Pancreas (tissue), 10 donors: Measurements from ENCODE around the gene ZBTB25. TPM values are rescaled to one million over a fixed set of nuclear protein-coding genes. Genes with fewer than 3 reads are reported as not detected.

Source experiments
- ATAC-seq, 4 donors: fragments of 200-7000 bp; cut with Tn5 transposase; one replicate each; pipeline versions ENCODE4 v1.8.0 to v1.9.1; 2020; ENCODE audit warnings: mild to moderate bottlenecking in 4 of 4, moderate library complexity in 4 of 4
- DNase-seq, 6 donors: peaks; one replicate each; pipeline ENCODE4 v3.0.0-alpha.2; 2020
- FAIRE-seq: peaks from 2 replicates; lab custom pipeline; 2012; peaks lifted over from hg19 to GRCh38; lab: Jason Lieb, UNC
- H3K27ac ChIP-seq, 4 donors: fragments of 200-600 bp; sonication (generic); 1 replicate in 3 of 4; 2 replicates in 1 of 4; pipeline versions ENCODE4 v1.5.0 to v1.8.0; 2020
- H3K27me3 ChIP-seq, 4 donors: fragments of 200-600 bp; one replicate each; pipeline ENCODE4 v1.8.0; 2021
- H3K36me3 ChIP-seq, 3 donors: fragments of 200-600 bp; sonication (generic) in 1 of 3; one replicate each; pipeline versions ENCODE4 v1.5.0 to v1.8.0; 2020 to 2021
- H3K4me1 ChIP-seq, 3 donors: fragments of 200-600 bp; one replicate each; pipeline ENCODE4 v1.8.0; 2021
- H3K4me3 ChIP-seq, 4 donors: fragments of 200-600 bp; sonication (generic) in 2 of 4; one replicate each; pipeline versions ENCODE4 v1.5.0 to v1.8.0; 2020 to 2021
- H3K9me3 ChIP-seq, 4 donors: fragments of 200-600 bp; one replicate each; pipeline ENCODE4 v1.8.0; 2021
- WGBS, 2 donors: extraction: QIAGEN DNeasy Blood & Tissue Kit; methylation state at CpG; one replicate each; pipeline ENCODE4 v1.1.7; 2013; 5-methylcytosine and 5-hydroxymethylcytosine counted together
- intact Hi-C, 3 donors: fragments of 100-400 bp; cut with DNase I; formaldehyde crosslinking; loops; one replicate each; pipeline versions ENCODE4 v1.11.1 to v1.14.2; 2022
- polyA plus RNA-seq, 2 donors: library from polyadenylated mRNA; stranded (reverse); fragments of 200-250 nt; gene quantifications; one replicate each; pipeline ENCODE4 v1.2.3, GENCODE V29; 2013
- total RNA-seq, 6 donors: library from RNA; stranded (reverse); fragmentation: NEBNext Ultra II Directional in 4 of 6; extraction: Animal tissue kit (Norgen Biotek cat#: 25700) in 4 of 6; gene quantifications; one replicate each; pipeline versions ENCODE4 v1.2.1 to v1.2.4, GENCODE V29; 2021 to 2023
- TF ChIP-seq, protein P1 (sequence below), 4 donors: fragments of 200-600 bp; sonication (generic) in 3 of 4; IDR thresholded peaks; one replicate each; pipeline versions ENCODE4 v1.5.0 to v1.8.0; 2021; ENCODE audit warnings: antibody characterized with exemption in 4 of 4
- donor health status: healthy with polysubstance abuse.
- donor health status: DM: no; HTN: no; CAD: no; lungs with moderate emphysema.
- donor health status: DM: no; HTN: no; CAD: no.
- donor health status: control.
- donor health status: control.
- donor health status: Bipolar disorder and iron deficiency.
- donor health status: DM: yes; HTN: yes; CAD: no.
- donor health status: DM: no; HTN: no; CAD: no.
- donor health status: DM: no; HTN: no; CAD: no.
- donor health status: DM: yes; HTN: yes; CAD: no.

Gene ZBTB25
- total and polyA plus RNA-seq, 8 donors: 2.9 to 8.1 (median 5.6) TPM

DNA sequence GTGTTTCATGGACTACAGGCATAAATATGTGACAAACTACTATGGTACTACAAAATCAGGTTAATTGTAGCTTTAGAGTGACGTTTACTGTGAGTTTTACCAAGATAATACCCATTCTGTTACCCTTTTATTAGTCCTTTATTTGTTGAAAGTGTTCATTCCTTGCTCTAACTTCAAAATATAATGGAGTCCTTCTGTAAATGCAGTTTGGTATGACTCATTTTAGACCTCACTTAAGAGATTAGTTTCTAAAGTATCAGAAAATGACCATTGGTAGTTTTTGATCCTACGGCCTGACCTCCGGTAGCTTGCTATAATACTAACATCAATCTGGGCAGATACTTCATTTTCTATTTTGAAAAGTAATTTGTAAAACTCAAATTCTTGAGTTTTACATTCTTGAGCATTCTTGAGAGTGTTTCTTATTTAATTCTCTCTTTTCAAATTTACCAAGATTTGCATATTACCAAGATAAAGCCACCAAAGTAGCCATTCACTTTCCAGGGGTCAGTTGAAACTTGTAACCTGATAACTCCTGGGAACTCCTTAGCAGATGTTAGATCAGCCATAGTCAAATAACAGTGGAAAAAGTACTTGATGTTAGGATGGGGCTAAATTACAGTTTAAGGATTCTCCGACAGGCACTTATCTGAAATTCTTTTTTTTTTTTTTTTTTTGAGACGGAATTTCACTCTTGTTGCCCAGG lies 41.1 kb upstream of the ZBTB25 start:
- Histone ChIP-seq H3K36me3 (no peaks in the 10 kb centered on the region), H3K27ac (peak overlapping the region in 1 of 4 donors; percentile 17), H3K4me3 (no peak overlapping the region), H3K9me3 (no peaks in the 10 kb centered on the region), H3K27me3 (no peaks in the 10 kb centered on the region), H3K4me1 (peaks cover 0 to 19% (median 0%) of the 10 kb centered on the region in 3 donors)
- ATAC-seq (no peak), DNase-seq (no peak), FAIRE-seq (no peak)
- TF ChIP-seq, protein P1, sequence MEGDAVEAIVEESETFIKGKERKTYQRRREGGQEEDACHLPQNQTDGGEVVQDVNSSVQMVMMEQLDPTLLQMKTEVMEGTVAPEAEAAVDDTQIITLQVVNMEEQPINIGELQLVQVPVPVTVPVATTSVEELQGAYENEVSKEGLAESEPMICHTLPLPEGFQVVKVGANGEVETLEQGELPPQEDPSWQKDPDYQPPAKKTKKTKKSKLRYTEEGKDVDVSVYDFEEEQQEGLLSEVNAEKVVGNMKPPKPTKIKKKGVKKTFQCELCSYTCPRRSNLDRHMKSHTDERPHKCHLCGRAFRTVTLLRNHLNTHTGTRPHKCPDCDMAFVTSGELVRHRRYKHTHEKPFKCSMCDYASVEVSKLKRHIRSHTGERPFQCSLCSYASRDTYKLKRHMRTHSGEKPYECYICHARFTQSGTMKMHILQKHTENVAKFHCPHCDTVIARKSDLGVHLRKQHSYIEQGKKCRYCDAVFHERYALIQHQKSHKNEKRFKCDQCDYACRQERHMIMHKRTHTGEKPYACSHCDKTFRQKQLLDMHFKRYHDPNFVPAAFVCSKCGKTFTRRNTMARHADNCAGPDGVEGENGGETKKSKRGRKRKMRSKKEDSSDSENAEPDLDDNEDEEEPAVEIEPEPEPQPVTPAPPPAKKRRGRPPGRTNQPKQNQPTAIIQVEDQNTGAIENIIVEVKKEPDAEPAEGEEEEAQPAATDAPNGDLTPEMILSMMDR (IDR thresholded peaks at IDR 0.05): no peak
- WGBS, 2 donors: 44 to 61% methylated on average over 5 of the region's 5 CpGs
- intact Hi-C loops: no loop called here

- H3K4me3 ChIP-seq: peak overlapping the region; percentile 21 to 63 (median 30)
- no peak for FAIRE-seq
- peaks cover 0 to 14% (median 0%) of the 10 kb centered on the region in 3 donors for H3K4me1 ChIP-seq
- ATAC-seq: no peak
- no peak for DNase-seq
- H3K36me3 ChIP-seq: no peaks in the 10 kb centered on the region
- intact Hi-C loops: no loop called here
- no peaks in the 10 kb centered on the region for H3K27me3 ChIP-seq
- TF ChIP-seq, protein P1 (IDR thresholded peaks at IDR 0.05): no peak
- WGBS, 2 donors: 30 to 41% methylated on average over 4 of the region's 4 CpGs
- no peaks in the 10 kb centered on the region for H3K9me3 ChIP-seq
- H3K27ac ChIP-seq: no peak overlapping the region
These were observed 39.2 kb upstream of the ZBTB25 start for GRCh38 chr14:64542836-64543201.

- Histone ChIP-seq H3K9me3 (no peaks in the 10 kb centered on the region), H3K4me1 (peaks cover 0 to 14% (median 0%) of the 10 kb centered on the region in 3 donors), H3K27me3 (no peaks in the 10 kb centered on the region), H3K36me3 (no peaks in the 10 kb centered on the region), H3K27ac (no peak overlapping the region), H3K4me3 (peak overlapping the region; percentile 21 to 63 (median 30))
- intact Hi-C loops: no loop called here
- 7 to 8% methylated on average over 61 of the region's 61 CpGs for WGBS, 2 donors
- ATAC-seq (no peak), DNase-seq (peak in 5 of 6 donors; percentile 21 to 71 (median 28)), FAIRE-seq (no peak)
- TF ChIP-seq, protein P1 (IDR thresholded peaks at IDR 0.05): no peak
These were observed 38.6 kb upstream of the ZBTB25 start for GRCh38 chr14:64541972-64542835.

- no peak for FAIRE-seq
- H3K4me3 ChIP-seq: peak overlapping the region; percentile 21 to 63 (median 30)
- DNase-seq: peak; percentile 35 to 82 (median 56)
- peaks cover 0 to 14% (median 0%) of the 10 kb centered on the region in 3 donors for H3K4me1 ChIP-seq
- no peaks in the 10 kb centered on the region for H3K9me3 ChIP-seq
- H3K27me3 ChIP-seq: no peaks in the 10 kb centered on the region
- intact Hi-C loops: no loop called here
- TF ChIP-seq, protein P1 (IDR thresholded peaks at IDR 0.05): no peak
- H3K27ac ChIP-seq: no peak overlapping the region
- 22 to 24% methylated on average over 72 to 73 of the region's 73 CpGs for WGBS, 2 donors
- no peak for ATAC-seq
- H3K36me3 ChIP-seq: no peaks in the 10 kb centered on the region
These were observed 37.8 kb upstream of the ZBTB25 start for GRCh38 chr14:64541261-64541971.
